HG02642 (cell line): Measurements from ENCODE around the gene HARS2.
"Not testable (repeated sequence)": the region's sequence is repeated elsewhere in the genome, so short reads cannot be mapped to it uniquely, and the experiment has no call there.

Source experiments
- ATAC-seq: cut with Tn5 transposase; IDR thresholded peaks from one replicate; pipeline ENCODE4 v1.9.1; 2021; ENCODE audit warnings: mild to moderate bottlenecking; ENCODE audit not compliant: unreplicated experiment, poor library complexity

Gene HARS2, protein sequence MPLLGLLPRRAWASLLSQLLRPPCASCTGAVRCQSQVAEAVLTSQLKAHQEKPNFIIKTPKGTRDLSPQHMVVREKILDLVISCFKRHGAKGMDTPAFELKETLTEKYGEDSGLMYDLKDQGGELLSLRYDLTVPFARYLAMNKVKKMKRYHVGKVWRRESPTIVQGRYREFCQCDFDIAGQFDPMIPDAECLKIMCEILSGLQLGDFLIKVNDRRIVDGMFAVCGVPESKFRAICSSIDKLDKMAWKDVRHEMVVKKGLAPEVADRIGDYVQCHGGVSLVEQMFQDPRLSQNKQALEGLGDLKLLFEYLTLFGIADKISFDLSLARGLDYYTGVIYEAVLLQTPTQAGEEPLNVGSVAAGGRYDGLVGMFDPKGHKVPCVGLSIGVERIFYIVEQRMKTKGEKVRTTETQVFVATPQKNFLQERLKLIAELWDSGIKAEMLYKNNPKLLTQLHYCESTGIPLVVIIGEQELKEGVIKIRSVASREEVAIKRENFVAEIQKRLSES

DNA sequence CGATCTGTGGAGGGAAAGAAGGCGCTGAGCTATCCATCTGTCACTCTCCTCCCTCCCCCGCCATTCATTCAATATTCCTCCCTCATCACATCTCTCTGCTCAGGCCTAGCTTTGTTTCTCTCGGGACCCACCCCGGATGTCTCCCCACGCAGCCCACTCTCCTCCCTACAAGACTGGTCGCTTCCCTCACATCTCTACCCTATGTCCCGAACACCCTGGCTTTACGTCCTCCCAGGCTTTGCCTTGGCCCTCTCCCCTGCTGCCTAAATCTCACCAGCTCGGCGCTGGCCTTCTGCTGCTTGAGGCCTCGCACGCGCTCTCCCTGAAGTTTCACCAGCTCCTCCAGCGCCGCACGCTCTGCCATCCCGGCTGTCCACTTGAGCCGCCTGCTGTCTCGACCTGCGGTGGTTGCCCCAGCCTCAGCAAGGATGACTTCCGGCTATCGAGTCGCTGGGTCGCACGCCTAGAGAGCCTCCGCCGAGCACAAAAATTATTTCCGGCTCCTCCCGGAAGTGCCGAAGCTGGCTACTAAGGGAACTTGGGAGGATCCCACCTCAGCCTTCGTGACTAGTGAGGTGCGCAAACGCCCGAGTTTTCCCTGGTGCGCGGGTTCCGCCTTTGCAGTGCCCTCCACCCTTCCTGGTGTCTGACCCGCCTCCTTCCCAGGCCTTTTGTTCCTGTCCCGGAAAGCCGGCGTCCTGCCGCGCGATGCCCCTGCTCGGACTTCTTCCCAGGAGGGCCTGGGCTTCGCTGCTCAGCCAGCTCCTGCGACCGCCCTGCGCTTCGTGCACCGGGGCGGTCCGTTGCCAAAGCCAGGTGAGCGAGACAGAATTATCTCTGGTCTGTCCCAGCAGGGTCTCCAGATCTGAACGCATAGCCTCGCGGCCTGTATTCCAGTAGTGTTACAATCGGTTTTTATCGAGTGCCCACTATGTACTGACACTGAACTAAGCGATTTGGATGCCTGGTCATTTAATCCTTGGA is at the start of gene HARS2, which contains the start of gene HARS1:
Gene HARS2, plus strand, starts transcription at position 515 of the 984 bp plus-strand sequence. Its CDS starts 194 bp downstream, at position 709.
Gene HARS1, minus strand, starts transcription at position 430 of the 984 bp plus-strand sequence. Its CDS starts 66 bp downstream, at position 364.
- peak; percentile 97 for ATAC-seq

DNA sequence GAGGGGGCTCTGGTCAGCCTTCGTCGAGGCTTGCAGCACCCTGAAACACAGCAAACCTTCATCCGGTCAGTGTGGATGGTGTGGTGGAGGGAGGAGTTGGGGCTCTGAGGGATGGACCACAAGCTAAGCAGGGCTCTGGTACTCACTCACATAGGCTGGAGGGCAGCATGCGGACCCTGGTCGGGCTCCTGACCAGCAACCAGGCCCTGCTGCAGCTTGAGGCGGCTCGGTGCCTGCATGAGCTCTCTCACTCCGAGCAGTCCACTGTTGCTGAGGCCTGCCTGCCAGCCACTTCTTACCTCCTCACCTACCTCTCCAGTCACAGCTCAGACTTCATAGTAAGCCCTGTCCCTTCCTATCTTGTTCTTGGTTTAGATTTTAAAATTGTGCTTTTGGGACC is 49.5 kb upstream of the HARS2 start:
- no peak for ATAC-seq

DNA sequence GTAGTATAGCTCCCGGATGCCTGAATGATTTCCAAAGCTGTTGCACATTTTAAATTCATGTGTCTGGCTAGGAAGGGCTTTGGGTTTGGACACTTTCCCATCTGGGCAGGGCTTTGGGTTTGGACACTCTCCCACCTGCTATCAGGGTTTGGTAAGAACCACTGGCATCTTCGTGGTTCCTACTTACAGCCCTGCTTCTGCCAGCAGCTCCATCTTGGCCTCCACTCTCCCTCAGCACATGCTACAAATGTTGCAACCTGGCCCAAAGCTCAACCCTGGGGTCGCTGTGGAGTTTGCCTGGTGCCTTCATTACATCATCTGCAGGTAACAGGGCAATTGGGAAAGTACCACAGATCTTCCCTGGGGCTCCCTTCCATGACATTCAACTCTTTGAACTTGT is 48.5 kb upstream of the HARS2 start:
- ATAC-seq: no peak

DNA sequence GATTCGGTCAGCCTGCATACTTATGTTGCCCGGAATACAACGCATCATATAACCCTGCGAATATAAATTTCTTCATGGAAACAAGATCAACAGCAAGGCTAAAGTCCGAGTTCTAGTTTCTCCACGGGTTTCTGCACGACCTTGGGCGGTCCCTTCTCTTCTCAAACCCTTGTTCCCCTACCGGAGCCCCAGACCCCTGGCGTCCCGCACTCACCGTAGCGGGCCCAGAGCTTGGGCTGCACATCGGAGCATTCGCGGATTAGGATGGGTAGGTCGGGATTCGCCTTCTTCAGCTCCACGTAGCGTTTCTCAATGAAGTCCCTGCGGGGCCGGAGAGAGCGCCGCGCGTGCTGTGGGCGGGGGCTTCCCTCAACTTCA is 44.2 kb upstream of the HARS2 start:
- ATAC-seq: no peak

DNA sequence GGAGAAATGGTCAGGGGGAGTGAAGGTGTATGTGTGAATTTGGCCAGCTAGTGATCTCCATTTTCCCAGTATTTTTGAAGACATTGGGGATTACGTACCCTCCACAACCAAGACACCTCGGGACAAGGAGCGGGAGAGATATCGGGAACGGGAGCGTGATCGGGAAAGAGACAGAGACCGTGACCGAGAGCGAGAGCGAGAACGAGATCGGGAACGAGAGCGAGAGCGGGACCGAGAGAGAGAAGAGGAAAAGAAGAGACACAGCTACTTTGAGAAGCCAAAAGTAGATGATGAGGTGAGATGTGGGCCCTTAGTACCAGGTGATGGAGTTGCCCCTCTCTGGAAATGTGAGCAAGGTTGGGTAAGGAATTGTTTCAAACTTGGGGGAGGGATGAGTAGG is 32.4 kb upstream of the HARS2 start:
- no peak for ATAC-seq

DNA sequence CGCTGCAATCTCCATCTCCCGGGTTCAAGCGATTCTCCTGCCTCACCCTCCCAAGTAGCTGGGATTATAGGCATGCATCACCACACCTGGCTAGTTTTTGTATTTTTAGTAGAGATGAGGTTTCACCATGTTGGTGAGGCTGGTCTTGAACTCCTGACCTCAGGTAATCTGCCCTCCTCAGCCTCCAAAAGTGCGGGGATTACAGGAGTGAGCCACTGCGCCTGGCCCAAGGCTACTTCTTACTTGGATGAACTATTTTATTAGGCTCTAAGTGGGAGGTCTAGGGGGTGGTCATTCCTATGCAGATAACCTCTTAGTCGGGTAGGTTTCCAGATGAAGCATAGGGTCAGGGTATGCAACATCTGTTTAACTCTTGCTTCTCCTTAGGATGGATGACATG is 30.9 kb upstream of the HARS2 start:
- ATAC-seq: not testable (repeated sequence)

DNA sequence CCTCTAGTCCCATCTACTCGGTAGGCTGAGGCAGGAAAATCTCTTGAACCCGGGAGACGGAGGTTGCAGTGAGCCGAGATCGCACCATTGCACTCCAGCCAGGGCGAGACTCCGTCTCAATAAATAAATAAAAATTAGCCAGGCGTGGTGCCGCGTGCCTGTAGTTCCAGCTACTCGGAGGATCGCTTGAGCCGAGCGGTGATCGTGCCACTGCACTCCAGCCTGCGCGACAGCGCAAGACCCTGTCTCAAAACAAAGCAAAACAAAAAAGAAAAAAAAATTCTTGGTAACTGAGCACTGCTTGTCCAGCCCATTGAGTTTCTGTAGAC is 27.3 kb upstream of the HARS2 start:
- ATAC-seq: no peak

DNA sequence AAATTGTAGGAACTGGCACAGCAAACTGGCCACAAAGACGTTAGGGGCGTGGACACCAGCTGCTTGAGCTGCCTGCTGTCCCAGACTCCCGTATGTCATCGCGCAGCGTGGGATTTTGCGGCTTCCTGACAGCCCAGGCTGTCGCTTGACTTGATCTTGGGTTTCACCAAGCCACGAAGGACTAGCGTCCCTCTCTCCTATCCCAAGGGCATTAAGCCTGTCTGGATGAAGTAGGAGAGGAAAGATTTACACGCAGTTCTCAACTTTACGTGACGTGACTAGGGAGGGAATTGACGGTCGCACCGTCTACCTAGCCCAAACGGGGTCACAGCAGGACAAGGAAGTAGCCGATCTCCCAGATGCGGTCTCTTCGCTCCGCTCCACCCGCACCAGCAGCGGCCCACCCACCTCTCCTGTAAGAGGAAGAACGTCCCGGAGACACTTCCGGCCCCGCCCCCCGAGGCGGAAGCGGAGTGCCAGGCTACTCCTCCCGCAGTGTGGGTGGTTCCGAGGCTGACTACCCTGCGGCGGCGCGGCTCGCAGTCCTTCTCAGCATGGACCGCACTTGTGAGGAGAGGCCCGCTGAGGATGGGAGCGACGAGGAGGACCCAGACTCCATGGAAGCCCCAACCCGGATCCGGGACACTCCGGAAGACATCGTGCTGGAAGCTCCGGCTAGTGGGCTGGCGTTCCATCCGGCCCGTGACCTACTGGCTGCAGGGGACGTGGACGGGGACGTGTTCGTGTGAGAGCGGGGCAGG is 26.7 kb upstream of the HARS2 start, which contains the start of gene WDR55:
Gene WDR55, plus strand, starts transcription at position 546 of the 761 bp plus-strand sequence. Its CDS starts 9 bp downstream, at position 555.
- ATAC-seq: peak; percentile 97

DNA sequence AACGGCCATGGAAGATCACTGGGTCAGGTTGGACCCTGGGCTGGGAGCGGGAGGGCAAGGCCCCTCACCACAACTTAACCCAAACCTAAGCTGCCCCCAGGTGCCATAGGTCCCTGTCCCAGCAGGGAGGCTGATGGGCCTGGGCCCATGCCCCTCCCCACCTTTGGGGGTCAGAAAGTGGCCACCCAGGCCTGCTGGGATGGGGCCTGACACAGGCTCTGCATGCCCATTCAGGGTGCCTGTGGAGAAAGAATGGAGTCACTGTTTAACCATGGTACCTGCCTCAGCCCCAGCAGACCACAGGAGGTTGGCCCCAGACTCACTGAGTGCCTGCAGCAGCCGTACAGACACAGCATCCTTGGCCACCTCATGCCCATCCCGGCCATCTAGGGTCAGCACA is 20.2 kb upstream of the HARS2 start:
- ATAC-seq: not testable (repeated sequence)

DNA sequence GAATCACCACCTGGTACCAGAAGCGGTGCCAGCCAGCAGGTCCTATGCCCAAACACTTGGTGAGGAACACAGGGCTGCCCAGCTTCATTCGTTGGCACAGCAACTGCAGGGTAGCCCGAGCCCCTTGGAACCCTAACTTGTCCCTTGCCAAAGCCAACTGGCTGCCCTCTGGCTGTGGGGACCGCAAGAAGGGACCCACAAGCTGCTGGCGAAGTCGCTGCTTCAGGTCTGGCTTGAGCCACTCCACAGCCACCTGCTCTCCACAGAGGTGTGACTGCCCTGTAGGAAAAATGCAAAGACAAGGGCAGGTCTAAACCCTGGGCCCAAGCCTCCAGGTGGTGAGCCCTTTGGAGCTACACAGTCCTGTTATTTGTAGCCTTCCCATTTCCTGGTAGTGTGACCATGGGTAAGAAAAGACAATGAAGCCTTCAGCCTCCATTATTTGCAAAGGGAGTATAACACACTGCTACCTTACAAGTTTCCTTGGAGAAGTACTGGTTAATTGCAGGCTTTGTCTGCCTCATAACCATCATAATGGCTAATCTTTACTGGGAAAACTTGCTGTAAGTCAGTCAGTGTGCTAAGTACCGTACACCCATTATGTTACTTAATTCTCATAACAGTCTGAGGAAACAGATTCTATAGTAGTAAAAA is 19.7 kb upstream of the HARS2 start:
- no peak for ATAC-seq

DNA sequence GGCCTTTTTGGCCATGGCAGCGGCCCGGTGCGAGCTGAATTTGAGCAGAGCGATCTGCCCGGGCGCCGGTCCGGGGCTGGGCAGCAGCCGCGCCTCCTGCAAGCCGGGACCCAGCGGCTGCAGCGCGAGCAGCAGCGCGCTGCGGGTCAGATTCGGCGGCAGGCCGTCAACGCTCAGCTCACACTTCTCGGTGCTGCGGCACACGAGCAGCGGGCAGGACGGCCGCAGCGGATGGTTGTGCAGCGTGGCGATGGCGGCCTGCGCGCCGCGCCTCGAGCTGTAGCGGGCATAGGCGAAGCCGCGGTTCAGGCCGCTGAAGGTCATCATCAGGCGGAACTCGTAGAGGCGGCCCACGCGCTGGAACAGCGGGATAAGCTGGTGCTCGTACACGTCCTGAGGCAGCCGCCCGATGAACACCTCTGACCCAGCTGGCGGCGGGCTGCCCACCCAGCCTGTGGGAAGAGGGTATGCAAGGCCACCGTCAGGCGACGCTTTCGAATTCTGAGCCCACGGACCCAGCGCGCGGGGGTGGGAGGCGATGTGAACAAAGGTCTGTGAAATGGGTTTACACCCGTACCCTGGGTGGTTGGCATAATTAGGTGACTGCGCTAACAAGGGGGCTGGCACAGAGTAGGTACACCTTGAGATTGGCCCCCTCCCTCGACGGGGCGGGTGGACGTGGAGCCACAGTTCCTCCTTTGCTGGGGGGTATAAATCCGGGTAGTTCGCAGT is 18.6 kb upstream of the HARS2 start:
- ATAC-seq: no peak

DNA sequence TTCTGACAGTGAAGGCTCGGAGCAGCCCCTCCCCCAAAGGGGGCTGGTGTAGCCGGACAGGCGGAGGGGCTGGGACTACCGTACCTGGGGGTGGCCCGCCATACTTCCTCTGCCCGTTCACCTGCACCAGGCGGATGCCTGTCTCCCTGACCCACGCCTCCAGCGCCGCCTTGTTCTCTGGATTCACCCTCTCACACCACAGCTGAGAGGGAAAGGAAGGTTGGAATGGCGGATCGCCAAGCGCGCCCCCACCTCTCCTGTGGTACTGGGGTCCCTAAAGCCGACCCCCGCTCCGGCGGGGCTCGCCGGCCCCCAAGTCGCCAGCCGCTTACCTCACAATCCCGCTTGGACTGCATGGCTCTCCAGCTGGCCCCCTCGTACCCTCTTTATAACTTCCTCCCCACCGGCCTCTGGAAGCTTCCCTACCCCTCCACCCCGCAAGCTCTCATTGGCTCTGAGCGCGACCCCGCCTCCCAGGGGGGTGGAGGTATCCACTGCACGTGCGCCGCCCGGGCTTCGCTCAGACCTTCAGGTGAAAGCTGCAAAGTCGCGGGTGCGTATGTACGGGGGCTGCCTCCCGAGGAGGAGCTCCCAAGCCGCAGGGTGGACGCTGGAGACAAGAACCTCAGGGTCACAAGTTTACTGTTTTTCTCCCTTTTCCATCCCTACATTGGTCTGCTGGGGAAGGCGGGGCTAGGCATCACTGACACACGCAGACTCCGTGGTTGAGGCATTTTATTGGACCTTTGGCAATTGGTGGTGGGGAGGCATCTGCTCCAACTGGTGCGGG is 17.9 kb upstream of the HARS2 start, which contains the start of gene DND1:
Gene DND1, minus strand, starts transcription at position 390 of the 790 bp plus-strand sequence. Its CDS starts 34 bp downstream, at position 356.
- ATAC-seq: no peak

DNA sequence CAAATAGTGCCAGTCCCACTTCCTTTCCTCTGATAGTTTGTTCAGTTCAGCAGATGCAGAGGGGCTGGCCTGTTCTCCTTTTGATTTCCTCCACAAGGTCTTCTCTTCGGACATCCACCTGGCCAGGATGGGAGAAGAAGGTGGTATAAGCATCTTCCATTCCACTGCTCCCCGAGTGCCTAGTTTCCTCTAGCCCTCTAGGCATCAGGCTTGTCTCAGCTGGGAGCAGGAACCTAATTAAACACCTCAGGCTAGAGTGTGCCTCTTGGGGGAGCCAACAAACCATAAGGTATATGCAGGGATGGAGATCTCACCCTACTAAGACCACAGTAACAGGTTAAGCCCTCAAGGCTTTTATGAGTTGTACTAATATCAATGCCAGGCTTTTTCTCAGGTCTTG is 17.0 kb upstream of the HARS2 start:
- no peak for ATAC-seq

DNA sequence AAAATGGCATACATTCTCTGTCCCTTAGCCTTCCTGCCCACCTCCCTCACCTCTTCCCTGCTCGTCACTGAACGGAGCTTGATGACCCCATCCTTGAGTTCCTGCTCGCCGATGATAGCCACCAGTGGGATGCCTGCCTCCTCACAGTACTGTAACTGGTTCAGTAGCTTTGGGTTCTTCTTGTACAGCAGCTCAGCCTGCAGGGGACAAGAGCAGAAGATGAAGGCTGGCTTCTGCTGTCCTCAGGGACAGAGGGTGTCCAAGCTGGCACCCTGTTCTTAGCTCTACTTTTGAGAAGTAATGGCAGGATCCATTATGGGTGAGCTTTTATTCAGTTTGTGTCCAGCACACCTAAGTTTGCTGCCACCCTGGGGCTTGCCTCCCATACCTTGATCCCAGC is 16.6 kb upstream of the HARS2 start:
- ATAC-seq: no peak

DNA sequence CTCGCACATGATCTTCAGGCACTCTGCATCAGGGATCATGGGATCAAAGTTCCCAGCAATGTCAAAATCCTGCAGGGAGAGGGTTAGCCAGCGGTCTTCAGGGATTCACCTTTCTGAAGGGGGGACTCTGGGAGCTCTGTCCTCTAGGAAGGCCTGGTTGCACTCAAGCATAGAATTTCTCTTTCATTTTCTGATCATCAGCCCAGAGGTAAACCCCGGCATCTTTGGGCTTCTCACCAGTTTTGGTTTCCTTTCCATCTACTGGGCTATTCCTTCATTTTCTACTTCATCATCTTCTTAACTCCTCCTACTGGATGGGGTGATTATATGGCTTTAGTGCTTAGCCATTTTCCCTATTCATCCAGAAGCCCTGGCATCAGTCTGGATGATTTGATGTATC is 13.3 kb upstream of the HARS2 start:
- peak; percentile 49 for ATAC-seq

DNA sequence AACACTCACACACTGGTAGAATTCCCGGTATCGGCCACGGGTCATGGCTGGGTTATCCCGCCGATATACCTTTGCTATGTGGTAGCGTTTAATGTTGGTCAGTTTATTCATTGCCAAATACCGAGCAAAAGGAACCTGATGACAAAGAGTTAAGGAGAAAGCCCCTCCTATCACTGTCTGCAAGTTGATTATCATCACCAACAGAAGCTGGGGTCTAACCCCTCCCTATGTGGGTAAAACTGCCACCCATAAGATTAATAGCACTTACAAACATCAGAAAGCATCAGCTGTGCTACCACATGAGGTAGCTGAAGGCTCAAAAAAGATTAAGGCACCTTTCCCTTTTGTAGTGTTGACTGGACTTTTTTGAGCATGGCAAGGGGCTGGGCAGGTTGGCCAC is 12.3 kb upstream of the HARS2 start:
- ATAC-seq: no peak

DNA sequence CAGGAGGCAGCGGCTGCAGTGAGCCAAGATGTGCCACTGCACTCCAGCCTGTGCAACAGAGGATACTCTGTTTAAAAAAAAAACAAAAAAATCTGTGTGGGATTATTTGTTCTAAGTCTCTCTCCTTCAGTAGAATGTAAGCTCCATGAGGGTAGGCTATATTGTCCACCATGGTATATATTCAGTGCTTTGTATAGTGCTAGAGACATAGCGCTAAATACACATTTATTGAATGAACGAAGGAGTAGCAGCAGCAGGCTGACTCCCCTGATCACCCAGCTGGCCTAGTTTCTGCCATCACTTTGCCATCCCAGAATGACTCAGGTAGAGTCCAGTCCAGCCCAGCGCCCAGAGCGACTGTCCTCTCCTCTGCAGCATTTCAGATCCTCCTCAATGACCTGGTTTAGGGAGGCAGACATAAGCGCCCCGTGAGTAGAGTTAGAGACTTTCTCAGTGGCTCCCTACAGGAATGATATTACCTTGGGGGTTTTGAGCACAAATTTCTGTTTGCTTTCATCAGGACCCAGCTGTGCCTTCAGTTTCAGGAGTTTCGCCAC is 801 bp upstream of the HARS2 start:
- ATAC-seq: peak; percentile 2

DNA sequence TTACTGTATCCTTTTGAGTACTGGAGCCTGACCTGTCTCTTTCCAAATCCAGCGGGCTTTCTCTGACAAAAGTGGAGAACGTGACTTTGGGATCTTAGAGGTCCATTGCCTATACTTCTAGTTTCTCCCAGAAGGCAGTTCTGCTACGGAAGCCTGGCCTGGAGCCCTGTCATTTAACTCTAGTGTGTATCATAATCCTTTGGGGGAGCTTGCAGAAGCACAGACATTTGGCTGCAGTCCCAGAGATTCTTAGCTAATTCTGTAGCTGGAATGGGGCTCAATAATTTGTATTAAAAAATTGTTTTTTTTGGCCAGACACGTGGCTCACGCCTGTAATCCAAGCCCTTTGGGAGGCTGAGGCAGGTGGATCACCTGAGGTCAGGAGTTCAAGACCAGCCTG is 3.0 kb downstream of the HARS2 start:
- ATAC-seq: no peak
